GM21390 (cell line): Measurements from ENCODE around the gene FBXO36.

ENCODE experiments used
- ATAC-seq: cut with Tn5 transposase; IDR thresholded peaks from one replicate; pipeline ENCODE4 v1.9.1; 2021; ENCODE audit not compliant: unreplicated experiment

The FBXO36 gene

GRCh38 chr2:230043025-230043424, 120.7 kb downstream of the FBXO36 start:
- no peak for ATAC-seq

GRCh38 chr2:230043461-230043860, 121.2 kb downstream of the FBXO36 start:
- ATAC-seq: no peak

GRCh38 chr2:230046491-230046890, 124.2 kb downstream of the FBXO36 start:
- no peak for ATAC-seq

GRCh38 chr2:230048010-230048671, 125.8 kb downstream of the FBXO36 start:
- no peak for ATAC-seq

- no peak for ATAC-seq
These were observed 127.8 kb downstream of the FBXO36 start for GRCh38 chr2:230050136-230050535.

GRCh38 chr2:230052299-230052698, 130.0 kb downstream of the FBXO36 start:
- ATAC-seq: no peak

- ATAC-seq: no peak
These were observed 131.6 kb downstream of the FBXO36 start for GRCh38 chr2:230053753-230054478.

- no peak for ATAC-seq
These were observed 138.5 kb downstream of the FBXO36 start for GRCh38 chr2:230060672-230061293.
